ENCODE results near the gene KCNJ6.

DNA sequence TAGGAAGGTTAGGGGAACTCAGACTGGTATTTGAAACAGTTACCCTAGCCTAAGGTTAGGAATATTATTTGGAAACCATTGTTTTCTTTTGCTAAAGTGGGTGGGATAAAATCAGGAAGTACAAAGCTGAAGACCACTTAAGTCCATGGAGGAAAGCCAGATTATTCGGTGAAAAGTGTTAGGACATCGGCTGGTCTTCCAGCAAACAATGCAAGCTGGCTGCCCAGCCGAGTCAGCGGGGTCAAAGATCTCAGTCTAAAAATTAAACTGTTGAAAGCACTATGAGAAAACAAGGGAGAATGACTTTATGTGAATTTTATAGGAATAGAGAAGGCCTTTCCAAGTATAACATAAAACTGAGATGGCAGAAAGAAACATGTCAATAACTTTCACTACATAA is 231.7 kb downstream of the KCNJ6 start:
- TF ChIP-seq, protein P1, sequence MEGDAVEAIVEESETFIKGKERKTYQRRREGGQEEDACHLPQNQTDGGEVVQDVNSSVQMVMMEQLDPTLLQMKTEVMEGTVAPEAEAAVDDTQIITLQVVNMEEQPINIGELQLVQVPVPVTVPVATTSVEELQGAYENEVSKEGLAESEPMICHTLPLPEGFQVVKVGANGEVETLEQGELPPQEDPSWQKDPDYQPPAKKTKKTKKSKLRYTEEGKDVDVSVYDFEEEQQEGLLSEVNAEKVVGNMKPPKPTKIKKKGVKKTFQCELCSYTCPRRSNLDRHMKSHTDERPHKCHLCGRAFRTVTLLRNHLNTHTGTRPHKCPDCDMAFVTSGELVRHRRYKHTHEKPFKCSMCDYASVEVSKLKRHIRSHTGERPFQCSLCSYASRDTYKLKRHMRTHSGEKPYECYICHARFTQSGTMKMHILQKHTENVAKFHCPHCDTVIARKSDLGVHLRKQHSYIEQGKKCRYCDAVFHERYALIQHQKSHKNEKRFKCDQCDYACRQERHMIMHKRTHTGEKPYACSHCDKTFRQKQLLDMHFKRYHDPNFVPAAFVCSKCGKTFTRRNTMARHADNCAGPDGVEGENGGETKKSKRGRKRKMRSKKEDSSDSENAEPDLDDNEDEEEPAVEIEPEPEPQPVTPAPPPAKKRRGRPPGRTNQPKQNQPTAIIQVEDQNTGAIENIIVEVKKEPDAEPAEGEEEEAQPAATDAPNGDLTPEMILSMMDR (IDR thresholded peaks at IDR 0.05; ENCODE audit: low read depth, low read length) = no peak
- no peak for TF ChIP-seq EZH2phosphoT487 (IDR thresholded peaks at IDR 0.05; ENCODE audit: low read depth)
